ENCODE results near the gene TPCN1. TPM values are rescaled to one million over a fixed set of nuclear protein-coding genes. Genes with fewer than 3 reads are reported as not detected.
A peak's percentile ranks its signal among the peaks of the same experiment; 100 is the strongest.

TPCN1 gene
- total RNA-seq, 1 donor from 2014 or later: 153 TPM

- TF ChIP-seq CTCF (IDR thresholded peaks at IDR 0.05; ENCODE audit: borderline replicate concordance): no peak
- Histone ChIP-seq H3K4me1 (peaks cover 24% of the 10 kb centered on the region), H3K27me3 (ENCODE audit: low read depth) (no peaks in the 10 kb centered on the region), H3K9me3 (replicated peaks) (no peaks in the 10 kb centered on the region), H3K4me3 (no peak overlapping the region), H3K27ac (replicated peaks) (no peak overlapping the region), H3K36me3 (peaks cover 91% of the 10 kb centered on the region)
- intact Hi-C loops (cut with micrococcal nuclease): no loop called here
- peak; percentile 7 for DNase-seq
Measured at GRCh38 chr12:113278633-113279032, 57.4 kb downstream of the TPCN1 start.

GRCh38 chr12:113284751-113285150, 63.5 kb downstream of the TPCN1 start:
- no peak overlapping the region for H3K27ac ChIP-seq (replicated peaks)
- H3K36me3 ChIP-seq: peaks cover 95% of the 10 kb centered on the region
- H3K4me1 ChIP-seq: peaks cover 29% of the 10 kb centered on the region
- H3K27me3 ChIP-seq (ENCODE audit: low read depth): no peaks in the 10 kb centered on the region
- no peak overlapping the region for H3K4me3 ChIP-seq
- TF ChIP-seq CTCF (IDR thresholded peaks at IDR 0.05; ENCODE audit: borderline replicate concordance): no peak
- intact Hi-C loops (cut with micrococcal nuclease): no loop called here
- DNase-seq: no peak
- H3K9me3 ChIP-seq (replicated peaks): no peaks in the 10 kb centered on the region

- no peak for DNase-seq
- TF ChIP-seq CTCF (IDR thresholded peaks at IDR 0.05; ENCODE audit: borderline replicate concordance): no peak
Measured at GRCh38 chr12:113285679-113286610, 64.7 kb downstream of the TPCN1 start.

GRCh38 chr12:113286712-113287111, 65.4 kb downstream of the TPCN1 start:
- DNase-seq: no peak
- no peak overlapping the region for H3K4me3 ChIP-seq
- H3K9me3 ChIP-seq (replicated peaks): no peaks in the 10 kb centered on the region
- H3K36me3 ChIP-seq: peaks cover 95% of the 10 kb centered on the region
- intact Hi-C loops (cut with micrococcal nuclease): no loop called here
- no peak for TF ChIP-seq CTCF (IDR thresholded peaks at IDR 0.05; ENCODE audit: borderline replicate concordance)
- peaks cover 29% of the 10 kb centered on the region for H3K4me1 ChIP-seq
- peak overlapping the region; percentile 40 for H3K27ac ChIP-seq (replicated peaks)
- H3K27me3 ChIP-seq (ENCODE audit: low read depth): no peaks in the 10 kb centered on the region

More at GRCh38 chr12:113285679-113286610, 64.7 kb downstream of the TPCN1 start:
- H3K4me3 ChIP-seq: no peak overlapping the region
- peaks cover 95% of the 10 kb centered on the region for H3K36me3 ChIP-seq
- peak overlapping the region; percentile 40 for H3K27ac ChIP-seq (replicated peaks)
- no peaks in the 10 kb centered on the region for H3K9me3 ChIP-seq (replicated peaks)
- H3K4me1 ChIP-seq: peaks cover 29% of the 10 kb centered on the region
- intact Hi-C loops (cut with micrococcal nuclease): no loop called here
- no peaks in the 10 kb centered on the region for H3K27me3 ChIP-seq (ENCODE audit: low read depth)

GRCh38 chr12:113287146-113287898, 66.1 kb downstream of the TPCN1 start:
- no peak overlapping the region for H3K4me3 ChIP-seq
- peak overlapping the region; percentile 40 for H3K27ac ChIP-seq (replicated peaks)
- no peak for DNase-seq
- no peak for TF ChIP-seq CTCF (IDR thresholded peaks at IDR 0.05; ENCODE audit: borderline replicate concordance)
- no peaks in the 10 kb centered on the region for H3K9me3 ChIP-seq (replicated peaks)
- H3K27me3 ChIP-seq (ENCODE audit: low read depth): no peaks in the 10 kb centered on the region
- intact Hi-C loops (cut with micrococcal nuclease): no loop called here
- peaks cover 29% of the 10 kb centered on the region for H3K4me1 ChIP-seq
- peaks cover 100% of the 10 kb centered on the region for H3K36me3 ChIP-seq
